HG03571 (cell line): ENCODE measurements around the gene FGFRL1.
"Not testable (repeated sequence)": the region's sequence is repeated elsewhere in the genome, so short reads cannot be mapped to it uniquely, and the experiment has no call there.

Source experiments
- ATAC-seq: cut with Tn5 transposase; IDR thresholded peaks from one replicate; pipeline ENCODE4 v1.9.1; 2021; ENCODE audit not compliant: unreplicated experiment

FGFRL1 gene

DNA sequence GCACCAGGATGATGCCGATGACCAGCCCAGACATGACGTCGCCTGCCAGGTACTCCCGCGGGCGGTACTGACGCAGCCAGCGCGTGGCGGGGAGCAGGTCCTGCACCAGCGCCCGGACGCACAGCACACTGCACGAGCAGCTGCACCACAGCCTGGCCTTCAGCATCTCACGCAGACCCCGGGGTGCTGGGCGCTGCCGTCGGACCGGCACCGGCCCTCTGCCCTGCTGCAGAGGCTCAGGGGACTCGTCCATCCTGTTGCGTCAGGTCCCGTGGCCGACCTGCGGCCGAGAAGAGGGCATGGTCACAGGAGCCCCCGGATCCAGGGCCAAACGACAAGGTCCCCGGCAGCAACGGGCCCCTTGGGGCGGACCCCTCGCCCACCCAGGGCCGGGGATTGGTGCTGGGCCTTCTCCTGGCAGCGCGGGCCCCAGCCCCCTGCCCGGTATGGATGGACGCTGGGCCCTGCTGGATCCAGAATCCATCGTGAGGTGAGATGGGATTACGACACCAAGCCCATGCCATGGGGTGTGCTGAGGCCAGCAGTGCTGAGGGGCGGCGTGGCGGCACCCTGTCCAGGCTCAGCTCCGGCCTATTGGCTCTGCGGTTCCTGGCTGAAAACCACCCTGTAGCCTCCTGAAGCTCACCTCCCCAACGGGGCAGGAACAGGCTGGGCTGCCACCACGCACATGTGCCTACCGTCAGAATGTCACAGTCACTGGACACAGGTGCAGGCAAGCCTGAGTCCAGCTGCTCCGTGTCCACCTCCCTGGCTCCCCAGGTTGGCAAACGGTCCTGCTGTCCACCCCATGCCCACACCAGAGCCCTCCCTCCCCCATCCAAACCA, 19.8 kb upstream of the FGFRL1 start:
- no peak for ATAC-seq

- ATAC-seq: no peak
These were observed 18.9 kb upstream of the FGFRL1 start for GRCh38 chr4:992297-993110.

GRCh38 chr4:993111-994029, 18.1 kb upstream of the FGFRL1 start, which contains the start of gene SLC26A1:
SLC26A1 (minus strand) TSS chr4:993404; CDS start chr4:991703, 1,701 bp downstream.
- no peak for ATAC-seq

DNA sequence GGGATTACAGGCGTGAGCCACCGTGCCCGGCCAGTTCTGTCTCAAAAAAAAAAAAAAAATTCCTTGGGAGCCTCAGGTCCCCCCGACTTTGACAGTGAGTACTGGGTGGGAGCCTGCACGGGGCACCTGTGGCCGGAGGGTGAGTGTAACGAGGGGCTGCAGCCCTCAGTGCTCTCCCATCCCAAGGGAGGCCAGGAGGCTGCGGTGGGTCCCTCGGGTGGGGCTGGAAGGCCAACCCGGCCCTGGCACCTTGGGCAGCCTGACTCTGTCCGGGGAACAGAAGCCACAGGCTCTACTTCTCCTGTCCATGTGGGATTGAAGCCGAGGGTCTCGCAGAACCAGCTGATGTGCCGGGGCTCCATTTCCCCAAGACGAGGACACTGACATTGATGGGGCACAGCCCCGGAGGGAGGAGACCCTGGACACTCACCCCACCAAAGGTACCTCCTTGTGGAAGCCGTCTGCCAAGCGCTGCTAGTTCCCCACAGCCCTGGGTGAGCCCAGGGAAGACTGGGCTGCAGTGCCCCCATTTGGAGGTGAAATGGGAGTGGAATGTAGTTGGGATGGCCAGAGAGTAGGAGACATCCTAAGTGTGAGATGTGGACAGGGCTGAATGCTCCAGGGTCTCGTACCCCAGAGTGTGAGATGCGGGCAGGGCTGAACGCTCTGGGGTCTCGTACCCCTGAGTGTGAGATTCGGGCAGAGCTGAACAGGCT, 16.0 kb upstream of the FGFRL1 start:
- no peak for ATAC-seq

DNA sequence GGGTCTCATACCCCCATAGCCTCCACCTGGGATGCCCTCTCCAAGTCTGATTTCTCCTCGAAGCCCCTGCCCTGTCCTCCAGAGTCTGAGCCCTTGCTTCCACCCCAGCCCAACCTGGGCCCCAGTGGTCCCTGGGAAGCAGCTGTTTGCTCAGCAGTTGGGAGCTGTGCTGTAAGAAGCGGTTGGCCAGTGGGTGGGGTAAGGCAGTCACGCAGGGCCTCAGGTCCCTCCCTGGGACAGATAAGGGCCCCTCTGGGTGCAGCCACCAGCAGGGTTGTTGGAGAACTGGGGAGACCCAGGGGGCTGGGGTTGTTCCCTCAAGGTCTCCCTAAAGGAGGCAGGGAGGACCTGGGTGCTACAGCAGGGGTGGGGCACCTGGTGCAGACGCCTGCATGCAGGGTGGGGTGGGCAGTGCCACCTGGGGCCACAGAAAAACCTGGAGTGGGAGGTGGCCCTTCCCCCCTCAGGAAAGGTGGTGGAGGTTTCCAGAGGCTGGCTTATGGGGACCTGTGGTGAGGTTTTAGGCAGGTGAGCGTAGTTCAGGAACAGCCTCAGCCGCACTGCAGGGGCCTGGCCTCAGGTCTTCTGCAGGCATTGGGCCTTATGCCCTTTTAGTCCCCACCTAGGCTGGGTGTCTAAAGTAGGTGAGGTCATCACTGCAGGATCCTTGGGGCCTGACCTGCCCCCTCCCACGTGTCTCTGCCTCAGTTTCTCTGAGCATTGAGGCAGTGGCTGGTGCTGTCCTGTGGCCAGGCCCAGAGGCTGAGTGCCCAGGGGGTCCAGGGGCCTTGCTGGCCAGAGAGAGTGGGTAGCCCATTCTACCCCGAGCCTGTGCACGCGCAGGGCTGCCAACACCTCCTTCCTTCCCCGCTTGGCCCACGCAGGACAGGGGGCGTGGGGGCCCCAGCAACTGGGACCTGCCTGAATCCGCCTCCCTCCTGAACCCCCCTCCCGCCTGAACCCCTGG, 15.1 kb upstream of the FGFRL1 start:
- ATAC-seq: no peak

DNA sequence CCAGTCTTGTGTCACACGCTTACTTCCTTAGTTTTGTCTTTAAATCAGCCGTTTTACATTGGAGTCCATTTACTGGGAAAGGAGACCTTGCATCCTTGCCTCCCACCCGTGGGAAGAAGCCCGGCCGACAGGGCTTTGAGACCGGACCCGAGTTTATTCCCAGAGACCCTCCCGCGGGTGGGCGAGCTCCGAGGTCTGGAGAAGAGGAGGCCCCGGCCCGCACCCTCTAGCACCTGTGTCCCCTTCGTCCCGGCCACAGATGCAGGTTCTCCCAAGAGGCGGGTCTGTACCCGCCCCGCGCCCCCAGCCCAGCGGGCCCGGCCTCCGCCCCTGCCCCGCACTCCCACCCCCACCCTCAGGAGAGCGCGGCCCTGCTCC, 14.4 kb upstream of the FGFRL1 start:
- no peak for ATAC-seq

DNA sequence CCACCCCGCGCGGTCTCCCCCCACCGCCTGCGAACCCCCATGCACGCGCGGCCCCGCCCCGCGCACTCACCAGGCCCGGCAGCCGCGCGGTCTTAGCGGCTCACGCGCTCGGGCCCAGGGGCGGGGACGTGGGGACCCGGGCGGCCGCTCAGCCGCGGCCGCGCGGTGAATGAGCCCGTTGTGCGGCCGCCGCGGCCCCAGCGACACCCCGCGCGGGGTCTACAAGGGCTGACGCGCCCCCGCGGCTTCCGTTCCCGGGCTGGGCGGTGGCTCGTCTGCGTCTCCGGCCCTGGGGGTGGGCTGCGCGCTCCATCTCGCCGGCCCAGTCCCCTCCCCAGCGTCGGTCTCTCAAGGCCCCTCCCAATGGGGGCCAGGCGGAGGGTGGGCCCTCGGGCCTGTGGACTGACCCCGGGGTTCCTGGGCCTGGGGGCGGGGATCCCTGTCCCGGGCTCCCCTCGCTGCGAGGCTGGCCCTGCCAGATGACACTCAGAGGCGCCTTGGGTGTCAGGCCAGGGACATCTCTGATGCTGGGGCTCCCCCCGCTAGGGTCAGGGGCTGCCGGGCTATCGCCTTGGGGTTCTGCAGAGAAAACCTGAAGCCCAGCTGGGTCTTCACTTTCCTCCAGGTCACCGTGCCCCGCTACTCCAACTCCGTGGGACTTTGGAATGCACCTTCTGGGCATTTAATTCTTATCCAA, 13.9 kb upstream of the FGFRL1 start:
- no peak for ATAC-seq

DNA sequence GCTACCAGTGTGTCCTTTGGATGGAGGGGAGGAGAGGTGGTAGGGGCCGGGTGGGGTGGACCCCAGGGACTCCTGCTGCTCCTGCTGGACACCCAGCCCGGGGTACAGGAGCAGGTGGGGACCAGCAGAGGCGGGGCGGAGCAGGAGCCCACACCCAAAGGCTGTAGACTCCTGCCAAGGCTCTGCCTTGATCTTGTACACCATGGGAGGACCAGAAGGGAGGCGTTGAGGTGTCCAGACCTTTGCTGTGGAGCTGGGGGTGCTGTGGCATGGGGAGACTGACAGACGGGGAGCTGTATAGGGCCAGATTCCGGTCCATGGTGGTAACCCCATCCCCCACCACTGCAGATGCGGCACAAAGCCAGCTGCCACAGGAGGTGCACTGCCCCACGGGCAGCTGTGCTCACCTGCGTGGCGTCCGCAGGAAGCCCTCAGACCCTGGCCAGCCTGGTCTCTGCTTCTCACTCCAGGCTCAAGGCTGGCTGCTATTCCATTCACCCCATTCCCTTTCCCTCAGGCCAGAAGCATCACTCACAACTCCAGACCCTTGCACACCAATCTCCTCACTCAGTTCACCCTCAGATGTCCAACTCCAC, 13.2 kb upstream of the FGFRL1 start:
- ATAC-seq: no peak

- ATAC-seq: not testable (repeated sequence)
These were observed 12.1 kb upstream of the FGFRL1 start for GRCh38 chr4:999240-999863.

DNA sequence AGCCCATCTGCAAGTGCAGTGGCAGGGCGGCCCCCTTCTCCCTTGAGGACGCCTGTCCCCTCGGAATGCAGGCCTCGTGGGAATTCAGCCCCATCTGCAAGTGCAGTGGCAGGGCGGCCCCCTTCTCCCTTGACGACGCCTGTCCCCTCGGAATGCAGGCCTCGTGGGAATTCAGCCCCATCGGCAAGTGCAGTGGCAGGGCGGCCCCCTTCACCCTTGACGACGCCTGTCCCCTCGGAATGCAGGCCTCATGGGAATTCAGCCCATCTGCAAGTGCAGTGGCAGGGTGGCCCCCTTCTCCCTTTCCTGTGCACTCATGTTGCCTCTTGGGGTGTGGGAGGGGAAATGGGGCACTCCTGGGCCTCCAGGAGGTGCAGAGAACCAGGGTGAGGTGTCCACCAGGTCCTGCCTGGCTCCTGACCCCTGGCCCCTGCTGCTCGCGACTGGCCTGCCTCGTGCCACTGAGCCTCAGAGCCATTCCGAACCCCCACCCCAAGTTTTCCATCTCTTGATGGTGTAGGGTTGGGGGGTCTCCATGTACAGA, 11.5 kb upstream of the FGFRL1 start:
- ATAC-seq: no peak

GRCh38 chr4:1000686-1001260, 10.7 kb upstream of the FGFRL1 start:
- ATAC-seq: no peak

GRCh38 chr4:1001561-1002130, 9.8 kb upstream of the FGFRL1 start:
- no peak for ATAC-seq

DNA sequence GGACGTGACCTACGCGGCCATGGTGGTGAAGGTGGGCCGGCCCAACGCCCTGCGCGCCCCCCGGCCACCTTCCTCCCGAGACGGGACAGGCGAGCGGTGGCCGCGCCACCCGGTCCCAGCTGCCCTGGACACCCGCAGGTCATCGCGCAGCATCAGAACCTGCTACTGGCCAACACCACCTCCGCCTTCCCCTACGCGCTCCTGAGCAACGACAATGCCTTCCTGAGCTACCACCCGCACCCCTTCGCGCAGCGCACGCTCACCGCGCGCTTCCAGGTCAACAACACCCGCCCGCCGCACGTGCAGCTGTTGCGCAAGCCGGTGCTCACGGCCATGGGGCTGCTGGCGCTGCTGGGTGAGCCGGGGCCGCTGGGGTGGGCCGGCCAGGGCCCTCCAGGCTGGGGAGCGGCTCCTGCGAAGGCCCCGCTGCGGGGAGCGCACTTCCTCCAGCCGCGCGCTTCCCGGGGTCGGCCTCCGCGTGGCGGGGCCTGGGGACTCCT, 9.2 kb upstream of the FGFRL1 start:
- ATAC-seq: no peak

DNA sequence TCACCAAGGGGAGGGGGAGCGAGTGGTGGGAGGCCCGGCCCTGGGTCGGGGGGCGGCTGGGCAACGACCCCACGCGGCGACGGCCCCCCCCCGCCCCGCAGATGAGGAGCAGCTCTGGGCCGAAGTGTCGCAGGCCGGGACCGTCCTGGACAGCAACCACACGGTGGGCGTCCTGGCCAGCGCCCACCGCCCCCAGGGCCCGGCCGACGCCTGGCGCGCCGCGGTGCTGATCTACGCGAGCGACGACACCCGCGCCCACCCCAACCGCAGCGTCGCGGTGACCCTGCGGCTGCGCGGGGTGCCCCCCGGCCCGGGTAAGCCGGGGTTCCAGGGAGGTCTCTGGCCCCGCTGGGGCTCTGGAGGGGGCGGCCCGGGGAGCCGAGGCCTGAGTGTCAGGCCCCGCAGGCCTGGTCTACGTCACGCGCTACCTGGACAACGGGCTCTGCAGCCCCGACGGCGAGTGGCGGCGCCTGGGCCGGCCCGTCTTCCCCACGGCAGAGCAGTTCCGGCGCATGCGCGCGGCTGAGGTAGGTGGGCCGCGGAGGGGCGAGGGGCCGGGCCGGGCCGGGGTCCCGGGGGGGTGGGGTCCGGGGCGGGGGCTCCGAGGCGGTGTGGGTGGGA, 8.7 kb upstream of the FGFRL1 start:
- no peak for ATAC-seq

GRCh38 chr4:1003271-1004070, 8.0 kb upstream of the FGFRL1 start:
- no peak for ATAC-seq

DNA sequence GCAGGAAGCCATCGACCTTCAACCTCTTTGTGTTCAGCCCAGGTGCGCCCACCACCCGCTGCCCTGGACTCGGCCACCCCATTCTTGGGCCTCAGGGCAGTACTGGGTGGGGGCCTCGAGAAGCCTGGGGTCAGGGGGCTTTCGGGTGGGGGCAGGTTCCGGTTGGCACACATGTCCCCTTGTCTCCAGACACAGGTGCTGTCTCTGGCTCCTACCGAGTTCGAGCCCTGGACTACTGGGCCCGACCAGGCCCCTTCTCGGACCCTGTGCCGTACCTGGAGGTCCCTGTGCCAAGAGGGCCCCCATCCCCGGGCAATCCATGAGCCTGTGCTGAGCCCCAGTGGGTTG, 7.4 kb upstream of the FGFRL1 start:
- no peak for ATAC-seq
